Measurements from ENCODE around the gene DFFB. TPM values are rescaled to one million over a fixed set of nuclear protein-coding genes. Genes with fewer than 3 reads are reported as not detected.

Gene DFFB
- total RNA-seq, 3 donors from 2014 or later (not counting 1 experiment from before 2014, with no cell fraction given): 18.3 to 27.8 (median 18.5) TPM

DNA sequence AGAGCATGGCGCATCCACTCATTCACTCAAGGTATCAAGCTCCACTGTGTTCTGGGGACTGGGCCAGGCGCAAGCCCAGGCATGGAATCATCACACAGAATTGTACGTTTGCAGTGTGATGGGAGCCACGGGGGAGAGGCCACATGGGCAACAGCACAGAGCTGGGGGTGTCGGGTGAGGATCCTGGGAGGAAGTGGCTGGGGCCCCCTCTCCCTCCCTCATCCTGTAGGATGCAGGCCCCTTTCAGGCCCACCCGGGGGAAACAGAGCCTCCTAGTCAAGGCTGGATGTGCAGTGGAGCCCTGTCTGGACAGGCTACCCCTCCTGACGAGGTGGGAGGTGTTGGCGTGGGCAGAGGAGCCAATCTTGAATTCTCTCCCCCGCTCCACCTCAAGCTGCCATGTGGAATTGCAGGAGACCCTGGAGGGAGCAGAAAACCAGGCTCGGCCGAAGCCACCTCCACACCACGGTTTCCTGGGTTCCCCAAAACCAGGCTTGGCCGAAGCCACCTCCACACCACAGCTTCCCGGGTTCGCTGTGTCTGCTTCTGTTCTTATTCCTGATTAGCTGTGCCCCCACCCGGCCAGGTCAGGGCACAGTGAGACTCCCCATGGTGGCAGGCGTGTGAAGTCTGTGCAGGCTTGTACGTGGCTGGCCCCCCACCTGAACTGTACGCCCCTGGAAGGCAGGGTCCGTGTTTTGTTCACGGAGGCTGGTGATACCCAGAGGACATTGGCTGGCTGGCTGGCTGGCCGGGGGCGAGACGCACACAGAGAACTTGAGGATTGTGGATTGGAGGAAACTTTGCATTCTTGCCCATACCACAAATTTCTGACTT is 46.9 kb downstream of the DFFB start:
- no peak overlapping the region for H3K27ac ChIP-seq (ENCODE audit: low read length)
- H3K9me3 Mint-ChIP-seq: no peaks in the 10 kb centered on the region
- no peaks in the 10 kb centered on the region for H3K36me3 ChIP-seq (ENCODE audit: control insufficient read depth, insufficient read depth, low read length)
- peaks cover 42% of the 10 kb centered on the region for H3K4me1 ChIP-seq (ENCODE audit: control insufficient read depth, insufficient read depth, low read length)
- WGBS (ENCODE audit: insufficient coverage): 82% methylated on average over 24 of the region's 24 CpGs
- peak overlapping the region; percentile 95 to 96 for H3K27ac Mint-ChIP-seq
- H3K4me3 ChIP-seq (ENCODE audit: low read length): no peak overlapping the region
- H3K9me3 ChIP-seq (ENCODE audit: control insufficient read depth, insufficient read depth, low read length): no peaks in the 10 kb centered on the region
- H3K4me1 Mint-ChIP-seq: peaks cover 15 to 32% of the 10 kb centered on the region in 2 donors
- no peak for TF ChIP-seq CTCF (IDR thresholded peaks at IDR 0.05)
- peaks cover 0 to 6% of the 10 kb centered on the region in 2 donors for H3K27me3 Mint-ChIP-seq (ENCODE audit: low read depth in 2 of 2)
- no peak for ATAC-seq
- no peak for DNase-seq
- H3K36me3 Mint-ChIP-seq: no peaks in the 10 kb centered on the region
- no peaks in the 10 kb centered on the region for H3K27me3 ChIP-seq (ENCODE audit: control insufficient read depth, insufficient read depth, low read length)
- H3K4me3 Mint-ChIP-seq: peak overlapping the region; percentile 68
- intact Hi-C loops (cut with micrococcal nuclease): loop anchor here (5.0 kb wide), 1 partner anchor 132 kb away; the partner anchor contains the start of gene SMIM1

- no peaks in the 10 kb centered on the region for H3K36me3 ChIP-seq (ENCODE audit: control insufficient read depth, insufficient read depth, low read length)
- no peak for ATAC-seq
- intact Hi-C loops (cut with micrococcal nuclease): loop anchor here (5.0 kb wide), 1 partner anchor 133 kb away; the partner anchor contains the start of gene SMIM1
- no peak for TF ChIP-seq CTCF (IDR thresholded peaks at IDR 0.05)
- no peak overlapping the region for H3K4me3 Mint-ChIP-seq
- peaks cover 15 to 28% of the 10 kb centered on the region in 2 donors for H3K4me1 Mint-ChIP-seq
- H3K9me3 ChIP-seq (ENCODE audit: control insufficient read depth, insufficient read depth, low read length): no peaks in the 10 kb centered on the region
- H3K27ac ChIP-seq (ENCODE audit: low read length): no peak overlapping the region
- DNase-seq: no peak
- H3K36me3 Mint-ChIP-seq: no peaks in the 10 kb centered on the region
- 91% methylated on average over 4 of the region's 4 CpGs for WGBS (ENCODE audit: insufficient coverage)
- no peaks in the 10 kb centered on the region for H3K27me3 ChIP-seq (ENCODE audit: control insufficient read depth, insufficient read depth, low read length)
- H3K27ac Mint-ChIP-seq: no peak overlapping the region
- H3K4me1 ChIP-seq (ENCODE audit: control insufficient read depth, insufficient read depth, low read length): peaks cover 36% of the 10 kb centered on the region
- H3K27me3 Mint-ChIP-seq (ENCODE audit: low read depth in 2 of 2): peaks cover 0 to 7% of the 10 kb centered on the region in 2 donors
- H3K4me3 ChIP-seq (ENCODE audit: low read length): no peak overlapping the region
- H3K9me3 Mint-ChIP-seq: no peaks in the 10 kb centered on the region
Observed at GRCh38 chr1:3904843-3905185, 47.5 kb downstream of the DFFB start.

- Histone ChIP-seq H3K9me3 (ENCODE audit: control insufficient read depth, insufficient read depth, low read length) (no peaks in the 10 kb centered on the region), H3K36me3 (ENCODE audit: control insufficient read depth, insufficient read depth, low read length) (no peaks in the 10 kb centered on the region), H3K27me3 (ENCODE audit: control insufficient read depth, insufficient read depth, low read length) (no peaks in the 10 kb centered on the region), H3K4me3 (ENCODE audit: low read length) (no peak overlapping the region), H3K4me1 (ENCODE audit: control insufficient read depth, insufficient read depth, low read length) (peaks cover 35% of the 10 kb centered on the region), H3K27ac (ENCODE audit: low read length) (no peak overlapping the region)
- ATAC-seq: no peak
- Mint-ChIP-seq H3K4me1 (peaks cover 15 to 22% of the 10 kb centered on the region in 2 donors), H3K9me3 (no peaks in the 10 kb centered on the region), H3K36me3 (no peaks in the 10 kb centered on the region), H3K4me3 (no peak overlapping the region), H3K27ac (no peak overlapping the region), H3K27me3 (ENCODE audit: low read depth in 2 of 2) (peaks cover 0 to 11% of the 10 kb centered on the region in 2 donors)
- intact Hi-C loops (cut with micrococcal nuclease): no loop called here
- no peak for DNase-seq
- 89% methylated on average over 19 of the region's 19 CpGs for WGBS (ENCODE audit: insufficient coverage)
- TF ChIP-seq CTCF (IDR thresholded peaks at IDR 0.05): no peak
Observed at GRCh38 chr1:3905266-3905952, 48.1 kb downstream of the DFFB start.

Measured in natural killer cell (primary cell).